Neural cell (in vitro differentiated cells): ENCODE results near the gene NCKAP5L.

Experiments used
- CTCF ChIP-seq: fragments of 450-650 bp; IDR thresholded peaks from 2 replicates; pipeline ENCODE4 v1.5.1; 2014; ENCODE audit warnings: antibody characterized with exemption, mild to moderate bottlenecking, moderate library complexity; ENCODE audit not compliant: poor library complexity, severe bottlenecking
- EP300 ChIP-seq: fragments of 450-650 bp; conservative IDR thresholded peaks from 2 replicates; pipeline ENCODE4 v1.6.1; 2014; ENCODE audit warnings: antibody characterized with exemption, mild to moderate bottlenecking, moderate library complexity; ENCODE audit not compliant: poor library complexity, severe bottlenecking
- EZH2 ChIP-seq: fragments of 200-600, 300-800 bp; shearing (Covaris generic), sonication (generic); IDR thresholded peaks from 2 replicates; pipeline ENCODE4 v1.6.1; 2014; ENCODE audit warnings: antibody characterized with exemption, low read length, borderline replicate concordance, mild to moderate bottlenecking; ENCODE audit not compliant: insufficient read depth, poor library complexity, severe bottlenecking
- POLR2AphosphoS5 ChIP-seq: IDR thresholded peaks from 2 replicates; pipeline ENCODE4 v1.6.1; 2012
- RAD21 ChIP-seq: fragments of 450-650 bp; conservative IDR thresholded peaks from 2 replicates; pipeline ENCODE4 v1.6.1; 2014; ENCODE audit warnings: antibody characterized with exemption, mild to moderate bottlenecking, moderate library complexity

- TF ChIP-seq CTCF (no peak), EZH2 (no peak), RAD21 (no peak), POLR2AphosphoS5 (no peak), EP300 (no peak)
These were observed 37.0 kb upstream of the NCKAP5L start for GRCh38 chr12:49865109-49865781.
